NCI-H1105 treated with DMSO at 0.1 percent for 48 hours (cell line): ENCODE measurements around the gene EDAR.

Experiments used
- DNase-seq: peaks from one replicate; lab custom pipeline; 2025; lab: John Stamatoyannopoulos, UW

The EDAR gene

GRCh38 chr2:108967757-108968156 is 21.3 kb downstream of the EDAR start:
- DNase-seq: no peak

GRCh38 chr2:108965540-108966289 is 23.3 kb downstream of the EDAR start:
- DNase-seq: no peak

- no peak for DNase-seq
Observed at GRCh38 chr2:108963057-108963456, 26.0 kb downstream of the EDAR start.

- DNase-seq: no peak
Observed at GRCh38 chr2:108961796-108962195, 27.2 kb downstream of the EDAR start.

- DNase-seq: no peak
Observed at GRCh38 chr2:108960006-108960405, 29.0 kb downstream of the EDAR start.

DNA sequence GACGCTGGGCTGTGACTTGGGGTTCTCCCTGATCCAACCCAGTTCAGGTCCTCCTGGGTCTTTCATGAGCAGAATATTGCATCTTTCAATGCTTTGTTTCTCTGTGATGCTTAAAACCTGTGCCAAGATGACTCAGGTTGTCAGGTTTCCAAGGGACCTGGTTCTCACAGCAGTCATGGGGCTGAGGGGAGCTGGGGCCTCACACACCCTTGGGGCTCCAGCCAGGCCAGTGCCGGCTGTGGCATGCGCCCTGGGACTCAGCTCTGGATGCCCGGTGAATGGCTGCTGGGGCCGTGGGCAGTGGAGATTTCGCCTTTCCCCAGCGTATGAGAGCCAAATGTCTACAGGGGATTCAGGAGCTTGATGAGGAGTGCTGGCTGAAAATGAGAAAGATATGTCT is 29.6 kb downstream of the EDAR start:
- DNase-seq: no peak

DNA sequence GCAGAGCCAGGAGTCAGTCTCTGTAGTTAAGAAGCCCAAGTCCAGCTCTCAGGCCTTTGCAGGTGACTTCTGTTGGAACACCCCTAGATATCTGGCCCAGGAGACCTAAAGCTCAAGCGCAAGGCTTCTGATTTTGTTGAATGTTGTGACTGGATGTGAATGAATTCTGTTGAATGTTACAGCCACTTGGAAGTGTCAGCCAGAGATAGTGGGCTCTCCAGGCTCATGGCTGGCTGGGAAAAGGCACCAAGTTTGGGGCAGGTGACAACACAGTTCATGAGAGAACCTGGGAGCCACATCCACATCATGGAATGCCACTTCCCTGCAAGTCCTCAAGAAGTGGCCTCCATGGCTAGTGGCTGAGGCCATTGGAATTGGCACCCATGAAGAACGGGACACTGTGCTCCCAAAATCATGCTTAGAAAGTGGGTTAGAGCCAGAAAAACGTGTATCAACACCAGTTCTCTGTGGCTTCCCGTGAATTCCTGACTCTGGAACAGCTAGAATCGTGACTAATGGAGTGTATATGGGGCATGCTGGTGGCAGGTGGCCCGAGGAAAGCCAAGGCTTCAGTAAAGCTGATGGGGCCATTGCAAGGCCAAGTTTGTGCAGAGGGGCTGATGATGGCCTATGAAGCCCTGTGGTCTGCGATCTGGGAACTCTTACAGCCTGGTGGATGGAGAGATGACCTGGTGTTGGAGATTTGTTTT is 30.2 kb downstream of the EDAR start:
- no peak for DNase-seq

DNA sequence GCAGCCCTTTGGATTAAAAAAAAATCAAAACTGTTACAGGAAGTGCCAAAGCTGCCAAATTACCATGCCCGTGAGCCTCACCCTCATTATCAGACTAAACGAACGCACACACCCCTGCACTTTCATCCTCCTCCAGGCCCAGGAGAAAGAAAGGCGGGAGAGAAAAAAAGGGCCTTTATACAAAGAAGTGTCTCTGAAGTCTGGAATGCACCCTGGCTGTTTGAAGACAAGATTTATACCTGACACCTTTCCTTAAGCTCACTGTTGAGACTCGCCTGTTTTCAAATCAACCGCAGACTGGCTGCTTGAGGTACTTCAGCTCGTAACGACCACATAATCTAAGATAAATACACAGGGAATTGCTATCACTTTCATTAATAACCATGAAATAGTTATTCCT is 31.0 kb downstream of the EDAR start:
- no peak for DNase-seq

GRCh38 chr2:108956375-108956774 is 32.6 kb downstream of the EDAR start:
- no peak for DNase-seq

DNA sequence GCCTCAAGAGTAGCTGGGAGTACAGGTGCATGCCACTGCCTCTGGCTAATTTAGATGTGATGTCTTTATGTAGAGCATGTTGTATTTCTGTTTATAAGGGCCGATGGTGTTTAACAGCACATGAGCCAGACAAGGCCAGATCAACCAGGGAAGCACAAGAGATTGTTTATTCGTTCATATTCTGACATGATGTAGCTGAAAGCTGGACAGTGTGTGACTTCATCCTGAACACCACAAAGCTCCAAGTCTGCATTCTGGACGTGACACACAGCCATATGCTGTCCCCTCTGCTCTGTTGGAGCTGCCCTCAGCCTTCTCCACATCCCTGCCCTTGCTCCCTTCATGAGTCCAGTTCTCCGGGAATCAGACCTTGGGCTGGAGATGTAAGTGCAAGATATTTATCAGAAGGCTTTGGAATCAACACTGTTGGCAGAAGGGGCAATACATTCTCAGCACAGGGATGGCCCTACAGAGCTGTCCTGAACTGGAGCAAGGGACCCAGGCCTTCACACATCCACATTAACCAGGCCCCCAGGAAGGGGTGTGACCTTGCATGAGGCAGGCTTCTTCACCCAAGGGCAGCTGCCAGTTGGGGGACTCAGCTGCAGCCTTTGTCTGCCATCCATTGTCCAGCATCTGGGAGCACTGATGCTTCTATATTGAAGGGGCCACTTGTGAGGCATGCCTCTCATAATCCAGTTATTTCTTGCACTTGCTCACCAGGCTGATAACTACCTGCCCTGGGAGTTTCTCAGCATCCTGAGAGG is 38.5 kb downstream of the EDAR start:
- no peak for DNase-seq

DNA sequence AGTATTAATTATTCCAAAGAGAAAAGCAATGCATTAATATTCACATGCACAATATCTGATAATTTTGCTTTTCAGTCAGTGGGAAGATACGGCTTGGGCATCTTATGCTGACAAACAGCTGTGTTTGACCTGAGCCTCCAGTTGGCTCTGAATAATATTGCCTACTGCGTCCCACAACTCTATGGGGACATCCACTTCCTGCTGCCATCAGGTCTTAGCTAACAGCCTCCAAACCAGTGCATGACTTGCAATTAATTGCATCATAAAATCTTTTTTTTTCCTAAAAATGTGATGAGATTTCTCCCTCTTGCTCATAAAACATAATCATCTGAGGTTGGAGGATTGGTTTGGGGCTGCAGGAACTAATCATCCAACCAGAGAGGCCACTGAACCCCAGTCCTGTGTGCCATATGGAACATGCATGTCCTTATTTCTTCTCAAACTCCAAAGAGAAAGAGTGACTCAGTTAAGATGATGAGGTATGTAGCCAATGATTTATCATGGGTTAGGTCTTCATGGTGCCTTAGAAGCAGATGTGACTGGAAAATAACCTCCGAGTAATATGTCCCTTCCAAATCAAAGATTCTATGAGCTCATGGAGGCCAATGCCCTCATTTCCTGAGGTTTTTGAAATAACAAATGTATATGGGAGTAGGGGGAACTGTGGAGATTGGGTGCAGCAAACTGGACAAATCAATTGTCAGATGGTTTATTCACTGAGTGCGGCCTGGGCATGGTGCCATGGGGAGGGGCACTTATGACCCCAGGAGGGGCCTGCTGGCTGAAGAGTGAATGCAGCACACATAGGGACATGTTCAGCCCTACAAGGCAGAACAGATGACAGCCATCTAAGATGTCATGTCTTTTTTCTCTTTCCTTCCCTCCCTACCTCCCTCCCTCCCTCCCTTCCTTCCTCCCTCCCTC is 39.4 kb downstream of the EDAR start:
- DNase-seq: no peak

DNA sequence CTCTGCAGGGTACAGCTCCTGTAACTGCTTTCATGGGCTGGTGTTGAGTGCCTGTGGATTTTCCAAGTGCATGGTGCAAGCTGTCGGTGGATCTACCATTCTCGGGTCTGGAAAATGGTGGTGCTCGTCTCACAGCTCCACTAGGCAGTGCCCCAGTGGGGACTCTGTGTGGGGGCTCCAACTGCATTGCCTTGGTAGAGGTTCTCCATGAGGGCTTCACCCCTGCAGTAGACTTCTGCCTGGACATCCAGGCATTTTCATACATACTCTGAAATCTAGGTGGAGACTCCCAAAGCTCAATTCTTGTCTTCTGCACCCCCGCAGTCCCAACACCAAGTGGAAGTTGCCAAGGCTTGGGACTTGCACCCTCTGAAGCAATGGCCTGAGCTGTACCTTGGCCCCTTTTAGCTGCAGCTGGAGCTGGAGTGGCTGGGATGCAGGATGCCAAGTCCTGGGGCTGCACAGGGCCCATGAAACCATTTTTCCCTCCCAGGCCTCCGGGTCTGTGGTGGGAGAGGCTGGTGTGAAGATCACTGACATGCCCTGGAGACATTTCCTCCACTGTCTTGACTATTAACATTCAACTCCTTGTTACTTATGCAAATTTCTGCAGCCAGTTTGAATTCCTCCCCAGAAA is 41.6 kb downstream of the EDAR start:
- DNase-seq: no peak

DNA sequence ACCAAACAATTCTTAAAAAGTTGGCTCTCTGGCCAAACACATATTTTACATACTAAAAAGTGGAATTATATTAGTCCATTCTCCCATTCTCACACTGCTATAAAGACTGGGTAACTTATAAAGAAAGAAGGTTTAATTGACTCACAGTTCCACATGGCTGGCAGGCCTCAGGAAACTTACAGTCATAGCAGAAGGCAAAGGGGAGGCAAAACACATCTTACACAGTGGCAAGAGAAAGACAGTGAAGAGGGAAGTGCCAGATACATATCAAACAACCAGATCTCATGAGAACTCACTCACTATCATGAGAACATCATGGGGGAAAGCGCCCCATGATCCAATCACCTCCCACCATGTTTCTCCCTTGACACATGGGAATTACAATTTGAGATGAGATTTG is 42.6 kb downstream of the EDAR start:
- DNase-seq: no peak

DNA sequence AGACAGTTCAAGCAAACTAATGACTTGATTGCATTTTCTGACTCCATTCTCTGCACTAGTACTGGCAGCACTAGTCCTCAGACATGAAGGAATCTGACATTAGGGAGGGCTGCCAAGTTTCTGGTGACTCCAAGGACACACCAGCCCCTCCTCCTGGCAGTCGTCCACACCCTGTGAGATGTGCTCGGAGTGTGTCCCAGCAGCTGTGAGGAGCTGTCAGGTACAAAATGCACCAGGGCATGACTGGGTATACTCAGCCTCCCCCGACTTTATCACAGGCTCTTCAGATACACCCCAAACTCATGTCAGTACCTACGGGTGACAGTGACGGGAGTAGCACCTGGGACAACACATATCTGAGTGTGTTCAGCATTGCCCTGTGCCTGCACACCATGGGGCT is 43.1 kb downstream of the EDAR start:
- DNase-seq: no peak

DNA sequence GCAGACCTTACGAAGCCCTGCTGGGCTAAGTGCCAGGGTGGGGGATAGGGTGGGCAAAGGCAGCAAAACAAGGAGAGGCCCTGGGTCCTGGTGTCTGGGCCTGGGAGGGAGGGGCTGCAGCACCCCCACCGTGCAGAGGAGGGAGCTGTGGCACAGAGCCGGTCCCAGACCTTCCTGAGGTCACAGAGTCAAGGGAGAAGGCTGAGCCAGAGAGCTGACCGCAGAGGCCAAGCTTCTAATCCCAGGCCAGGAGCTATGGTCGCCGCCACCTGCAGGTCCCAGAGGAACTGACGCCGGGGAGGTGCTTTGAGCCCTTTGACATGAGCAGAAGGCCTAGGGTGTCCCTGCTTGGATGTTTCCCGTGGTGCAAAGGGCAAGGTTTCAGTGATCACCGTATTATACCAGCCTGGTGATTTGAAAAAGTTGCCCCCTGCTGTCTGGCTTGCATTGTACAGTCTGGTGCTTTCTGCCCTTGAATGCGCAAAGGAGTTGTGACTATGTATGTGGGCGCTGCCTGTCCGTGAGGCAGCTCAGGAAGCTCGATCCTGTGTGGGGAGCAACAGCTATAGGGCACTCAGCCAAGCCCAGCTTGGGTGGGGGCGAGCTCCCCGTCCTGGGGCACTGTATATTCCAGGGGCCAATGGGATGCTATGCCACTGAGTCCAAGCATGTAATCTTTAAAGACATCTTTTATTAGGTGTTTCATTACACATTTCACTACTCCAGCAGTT is 44.3 kb downstream of the EDAR start:
- no peak for DNase-seq

- DNase-seq: no peak
Observed at GRCh38 chr2:108943751-108944150, 45.3 kb downstream of the EDAR start.

- no peak for DNase-seq
Observed at GRCh38 chr2:108942888-108943287, 46.1 kb downstream of the EDAR start.

DNA sequence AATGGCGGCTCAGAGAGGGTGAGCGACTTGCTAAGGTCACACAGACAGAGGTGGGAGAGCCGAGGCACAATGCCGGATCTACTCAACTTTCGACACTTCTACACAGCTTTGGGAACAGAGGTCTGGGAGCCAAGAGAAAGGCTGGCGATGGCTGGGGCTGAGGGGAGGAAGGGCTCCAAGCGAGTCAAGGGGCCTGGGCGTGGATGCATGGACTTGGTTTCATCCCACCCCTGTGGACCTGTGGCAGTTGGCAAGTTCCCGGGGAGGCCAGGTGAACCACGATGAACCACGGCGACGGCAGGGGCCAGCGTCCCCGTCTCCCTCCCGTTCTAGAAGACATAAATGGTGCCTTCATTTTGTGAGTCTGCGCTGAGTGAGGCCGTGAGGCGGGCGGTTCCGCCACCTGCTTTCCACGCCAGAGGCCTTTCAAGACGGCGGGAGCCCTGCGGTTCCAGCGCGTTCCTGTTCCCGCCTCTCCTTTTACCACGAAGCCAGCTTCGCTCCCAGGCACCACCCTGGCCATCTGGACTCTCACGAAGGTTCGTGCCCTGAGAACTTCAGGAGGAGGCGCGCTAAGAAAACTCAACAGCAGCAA is 46.7 kb downstream of the EDAR start:
- DNase-seq: no peak

- DNase-seq: no peak
Observed at GRCh38 chr2:108941767-108942166, 47.3 kb downstream of the EDAR start.

DNA sequence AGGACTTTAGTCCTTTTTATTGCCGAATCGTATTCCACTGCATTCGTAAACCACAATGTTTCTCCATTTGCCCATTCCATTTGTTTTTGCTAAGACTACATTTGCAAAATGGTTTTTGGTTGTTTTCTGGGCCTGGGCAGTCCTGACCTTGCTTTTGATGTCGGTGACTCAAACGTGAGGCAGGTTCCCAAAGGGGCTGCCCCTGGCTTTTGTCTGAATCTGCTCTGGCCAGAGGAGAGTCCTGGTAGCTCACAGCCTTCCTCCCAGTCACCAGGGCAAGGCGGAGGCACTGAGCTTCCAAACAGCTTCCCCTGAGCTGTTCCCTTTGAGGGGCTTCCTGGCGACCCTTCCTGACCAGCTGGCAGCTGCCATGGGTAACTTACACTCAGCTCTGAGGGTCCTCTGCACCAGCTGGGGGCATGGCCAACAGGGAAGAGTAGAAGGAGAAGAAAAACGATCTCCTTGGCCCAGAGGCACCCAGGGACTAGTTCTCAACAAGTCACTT is 47.8 kb downstream of the EDAR start:
- no peak for DNase-seq
